Heart right ventricle (tissue), 16 donors: ENCODE results near the gene LHPP. TPM values are rescaled to one million over a fixed set of nuclear protein-coding genes. Genes with fewer than 3 reads are reported as not detected.
"Not testable (repeated sequence)": the region's sequence is repeated elsewhere in the genome, so short reads cannot be mapped to it uniquely, and the experiment has no call there.

Experiments used
- ATAC-seq, 8 donors: fragments of 200-7000 bp; cut with Tn5 transposase; one replicate each; pipeline ENCODE4 v1.9.1; 2020; ENCODE audit warnings: mild to moderate bottlenecking in 8 of 8, moderate library complexity in 8 of 8, moderate number of reproducible peaks in 1 of 8
- DNase-seq, 2 donors: peaks; one replicate each; pipeline ENCODE4 v3.0.0-alpha.2; 2020
- H3K27ac ChIP-seq, 10 donors: fragments of 200-600 bp; sonication (generic) in 2 of 10; one replicate each; pipeline versions ENCODE4 v1.5.0 to v1.8.0; 2020 to 2022; ENCODE audit warnings: mild to moderate bottlenecking in 3 of 10
- H3K27me3 ChIP-seq, 7 donors: fragments of 200-600 bp; one replicate each; pipeline ENCODE4 v1.8.0; 2021 to 2022; ENCODE audit warnings: mild to moderate bottlenecking in 2 of 7
- H3K36me3 ChIP-seq, 9 donors: fragments of 200-600 bp; sonication (generic) in 1 of 9; one replicate each; pipeline versions ENCODE4 v1.5.0 to v1.8.0; 2020 to 2022; ENCODE audit warnings: mild to moderate bottlenecking in 2 of 9
- H3K4me1 ChIP-seq, 9 donors: fragments of 200-600 bp; sonication (generic) in 1 of 9; one replicate each; pipeline versions ENCODE4 v1.5.0 to v1.8.0; 2020 to 2022; ENCODE audit warnings: mild to moderate bottlenecking in 4 of 9
- H3K4me3 ChIP-seq, 10 donors: fragments of 200-600 bp; sonication (generic) in 2 of 10; one replicate each; pipeline versions ENCODE4 v1.5.0 to v1.8.0; 2020 to 2022; ENCODE audit warnings: mild to moderate bottlenecking in 7 of 10, moderate library complexity in 2 of 10
- H3K9me3 ChIP-seq, 11 donors: fragments of 200-600 bp in 10 of 11; sonication (generic) in 2 of 11; one replicate each; pipeline versions ENCODE4 v1.5.0 to v1.8.0; 2013 to 2022; ENCODE audit warnings: mild to moderate bottlenecking in 2 of 11, control low read depth in 1 of 11, moderate library complexity in 1 of 11
- CTCF ChIP-seq, 9 donors: fragments of 200-600 bp; sonication (generic) in 2 of 9; IDR thresholded peaks; one replicate each; pipeline versions ENCODE4 v1.5.0 to v1.8.0; 2021 to 2022; ENCODE audit warnings: antibody characterized with exemption in 9 of 9, mild to moderate bottlenecking in 5 of 9, moderate library complexity in 1 of 9
- WGBS, 2 donors: extraction: QIAGEN DNeasy Blood & Tissue Kit; methylation state at CpG; one replicate each; pipeline ENCODE4 v1.1.7; 2013; ENCODE audit warnings: inconsistent platforms in 1 of 2; 5-methylcytosine and 5-hydroxymethylcytosine counted together
- intact Hi-C, 10 donors: fragments of 100-400 bp; cut with DNase I; formaldehyde crosslinking; loops; one replicate each; pipeline versions ENCODE4 v1.11.1 to v1.14.2; 2022
- polyA plus RNA-seq, 2 donors: library from polyadenylated mRNA; stranded (reverse); fragments of 200-250 nt; gene quantifications; one replicate each; pipeline ENCODE4 v1.2.3, GENCODE V29; 2013
- total RNA-seq, 10 donors: library from RNA; stranded (reverse); fragmentation: NEBNext Ultra II Directional in 3 of 10; extraction: Animal tissue kit (Norgen Biotek cat#: 25700) in 3 of 10; gene quantifications; one replicate each; pipeline versions ENCODE4 v1.2.1 to v1.2.4, GENCODE V29; 2021 to 2023
- donor health status: Arrhythmogenic right ventricular cardiomyopathy.
- donor health status: ischemic (EF 13 %, LVEDD 7.1; RV severe dilation, severe dysfunction).
- donor health status: healthy with polysubstance abuse.
- donor health status: DM: no; HTN: yes; CAD: no.
- donor health status: DM: no; HTN: no; CAD: no.
- donor health status: ischemic (EF 25% LVEDD 6.9; RV normal size, moderate dysfunction).
- donor health status: ischemic (EF 25% LVEDD 5.7; RV mildly dilated, moderate dysfunction).
- donor health status: healthy.
- donor health status: DM: yes; HTN: yes; CAD: no.
- donor health status: Ischemic cardiomyopathy.
- donor health status: ischemic (EF 35%, LVEDD 5.7; RV mildly dilated, moderate dysfunction).
- donor health status: nonischemic (EF 11% LVEDD 7.7; RV severe dilation, severe dysfunction).
- donor health status: DM: yes; HTN: yes; CAD: no.
- donor health status: PGD.
- donor health status: ischemic (EF 29% LVEDD 5.4; RV normal size, mild dysfunction).
- donor health status: nonischemic (EF 23%, LVEDD 6.1; RV moderate dilation, normal function).

The LHPP gene
- total and polyA plus RNA-seq, 12 donors = 4.2 to 20.5 (median 11.7) TPM

DNA sequence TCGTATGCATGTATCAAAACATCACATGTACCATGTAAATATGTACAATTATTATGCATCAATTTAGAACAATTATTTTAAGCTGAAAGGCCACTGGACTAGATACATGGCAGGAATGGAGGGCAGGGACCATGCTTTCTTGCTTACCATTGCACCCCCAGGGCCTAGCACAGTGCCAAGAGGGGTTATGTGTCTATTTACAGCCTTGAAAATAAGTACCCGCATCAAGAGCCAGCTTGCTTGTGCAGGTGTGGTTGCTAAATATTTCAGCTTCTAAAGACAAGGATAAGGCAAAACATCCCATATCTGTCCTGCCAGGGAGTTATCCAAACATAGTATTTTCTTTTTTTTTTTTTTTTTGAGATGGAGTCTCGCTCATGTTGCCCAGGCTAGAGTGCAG is 28.2 kb upstream of the LHPP start:
- H3K27me3 ChIP-seq = peaks cover 0 to 35% (median 17%) of the 10 kb centered on the region in 7 donors
- H3K9me3 ChIP-seq = no peaks in the 10 kb centered on the region
- 75 to 82% methylated on average over 3 of the region's 3 CpGs for WGBS, 2 donors
- DNase-seq (no peak), ATAC-seq (no peak)
- intact Hi-C loops = no loop called here
- H3K4me3 ChIP-seq = no peak overlapping the region
- TF ChIP-seq CTCF (IDR thresholded peaks at IDR 0.05) = no peak
- no peaks in the 10 kb centered on the region for H3K36me3 ChIP-seq
- H3K27ac ChIP-seq = no peak overlapping the region
- H3K4me1 ChIP-seq = no peaks in the 10 kb centered on the region

DNA sequence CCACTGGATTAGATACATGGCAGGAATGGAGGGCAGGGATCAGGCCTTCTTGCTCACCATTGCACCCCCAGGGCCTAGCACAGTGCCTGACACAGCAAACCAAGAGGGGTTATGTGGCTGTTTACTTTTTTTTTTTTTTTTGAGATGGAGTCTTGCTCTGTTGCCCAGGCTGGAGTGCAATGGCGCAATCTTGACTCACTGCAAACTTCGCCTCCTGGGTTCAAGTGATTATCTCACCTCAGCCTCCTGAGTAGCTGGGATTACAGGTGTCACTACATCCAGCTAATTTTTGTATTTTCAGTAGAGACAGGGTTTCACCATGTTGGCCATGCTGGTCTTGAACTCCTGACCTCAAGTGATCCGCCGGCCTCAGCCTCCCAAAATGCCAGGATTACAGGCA is 25.9 kb upstream of the LHPP start:
- H3K27me3 ChIP-seq = peaks cover 0 to 24% (median 8%) of the 10 kb centered on the region in 7 donors
- ATAC-seq, H3K4me3 ChIP-seq, DNase-seq, H3K9me3 ChIP-seq, H3K4me1 ChIP-seq, intact Hi-C loops, H3K27ac ChIP-seq, H3K36me3 ChIP-seq: not testable (repeated sequence)
- WGBS, 2 donors = 93 to 98% methylated on average over 4 of the region's 4 CpGs

- intact Hi-C loops = no loop called here
- H3K4me1 ChIP-seq = no peaks in the 10 kb centered on the region
- peaks cover 0 to 24% (median 5%) of the 10 kb centered on the region in 7 donors for H3K27me3 ChIP-seq
- H3K9me3 ChIP-seq = no peaks in the 10 kb centered on the region
- H3K36me3 ChIP-seq = no peaks in the 10 kb centered on the region
- H3K4me3 ChIP-seq = no peak overlapping the region
- H3K27ac ChIP-seq = no peak overlapping the region
- no peak for TF ChIP-seq CTCF (IDR thresholded peaks at IDR 0.05)
- WGBS, 2 donors = 76 to 82% methylated on average over 8 of the region's 8 CpGs
- ATAC-seq = no peak
- no peak for DNase-seq
Measured at GRCh38 chr10:124436191-124436638, 25.4 kb upstream of the LHPP start.

DNA sequence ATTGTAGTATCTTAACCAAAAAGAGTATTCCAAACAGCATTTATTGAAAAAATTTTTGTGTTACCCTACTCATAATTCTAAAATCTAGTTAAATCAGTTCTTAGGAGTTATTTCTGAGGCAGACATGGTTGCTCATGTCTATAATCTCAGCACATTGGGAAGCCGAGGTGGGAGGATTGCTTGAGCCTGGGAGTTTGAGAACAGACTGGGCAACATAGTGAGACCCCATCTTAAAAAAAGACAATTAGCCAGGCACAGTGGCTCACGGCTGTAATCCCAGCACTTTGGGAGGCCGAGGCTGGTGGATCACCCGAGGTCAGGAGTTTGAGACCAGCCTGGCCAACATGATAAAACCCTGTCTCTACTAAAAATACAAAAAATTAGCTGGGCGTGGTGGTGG is 19.9 kb upstream of the LHPP start:
- H3K27me3 ChIP-seq = peaks cover 0 to 69% (median 52%) of the 10 kb centered on the region in 7 donors
- H3K27ac ChIP-seq, DNase-seq, intact Hi-C loops, H3K9me3 ChIP-seq, H3K36me3 ChIP-seq, H3K4me1 ChIP-seq, ATAC-seq, H3K4me3 ChIP-seq: not testable (repeated sequence)
- 79 to 86% methylated on average over 5 of the region's 5 CpGs for WGBS, 2 donors

DNA sequence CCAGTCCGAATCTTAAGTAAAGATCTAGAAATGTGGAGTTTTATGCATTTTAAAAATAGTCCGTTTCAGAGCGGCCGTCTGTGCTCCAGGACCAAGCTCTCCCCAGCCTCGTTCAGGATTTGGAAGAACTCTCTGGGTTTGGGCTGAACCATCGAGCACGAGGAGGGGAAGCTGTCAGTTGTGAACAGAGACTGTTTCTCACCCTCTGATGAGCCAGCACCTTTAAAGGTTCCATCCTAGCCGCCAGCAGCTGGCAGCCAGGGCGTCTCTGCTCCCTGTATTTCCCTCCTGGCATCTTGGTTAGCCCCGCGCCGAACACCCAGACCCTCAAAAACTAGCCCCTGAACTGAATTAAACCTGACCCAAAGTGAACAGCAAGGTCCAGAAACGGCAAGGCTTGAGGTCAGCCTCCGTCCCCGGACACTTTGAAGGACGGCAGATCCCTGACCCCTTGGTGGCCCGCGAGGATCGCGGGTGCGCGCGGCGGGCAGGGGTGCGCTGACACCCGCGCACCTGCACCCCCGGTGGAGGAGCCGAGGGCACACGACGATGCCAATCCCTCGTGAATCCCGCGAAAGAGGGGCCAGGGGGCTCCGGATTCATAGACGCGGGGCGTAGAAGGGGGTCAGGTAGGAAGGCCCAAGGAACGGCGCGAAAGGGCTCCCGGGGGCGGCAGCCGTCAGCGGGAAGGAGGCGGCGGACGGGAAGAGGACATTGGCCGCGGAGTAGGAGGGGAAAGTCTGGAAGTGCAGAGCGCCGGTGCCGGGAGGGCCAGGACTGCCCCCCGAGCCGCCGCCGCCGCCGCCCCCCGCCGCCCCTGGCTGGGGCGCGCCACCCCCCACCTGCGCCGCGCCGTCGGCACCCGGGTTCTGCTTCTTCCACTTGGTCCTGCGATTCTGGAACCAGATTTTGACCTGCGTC is 14.5 kb upstream of the LHPP start:
- Histone ChIP-seq H3K36me3 (no peaks in the 10 kb centered on the region), H3K4me1 (peaks cover 0 to 26% (median 18%) of the 10 kb centered on the region in 9 donors), H3K4me3 (peak overlapping the region in 7 of 10 donors; percentile 13 to 28 (median 24)), H3K9me3 (no peaks in the 10 kb centered on the region), H3K27ac (no peak overlapping the region), H3K27me3 (peaks cover 22 to 99% (median 97%) of the 10 kb centered on the region in 7 donors)
- TF ChIP-seq CTCF (IDR thresholded peaks at IDR 0.05) = no peak
- intact Hi-C loops = no loop called here
- 9 to 16% methylated on average over 40 to 71 of the region's 71 CpGs for WGBS, 2 donors
- no peak for ATAC-seq
- no peak for DNase-seq
